IPS-18c (cell line): ENCODE results near the gene SLC6A20.

Source experiments
- H3K4me3 ChIP-seq: 2 replicates; pipeline ENCODE4 v1.7.0; 2013; ENCODE audit warnings: low read depth, mild to moderate bottlenecking, low read length, moderate library complexity; ENCODE audit not compliant: insufficient read depth
- H3K9me3 ChIP-seq: one replicate; pipeline ENCODE4 v1.6.1; 2013; ENCODE audit warnings: mild to moderate bottlenecking, low read length, moderate library complexity; ENCODE audit not compliant: control insufficient read depth, insufficient read depth

Gene SLC6A20

GRCh38 chr3:45795882-45796765 lies at the start of gene SLC6A20:
Gene SLC6A20 (minus strand): TSS chr3:45796536. CDS start chr3:45796419, 117 bp downstream.
- H3K4me3 ChIP-seq, result peak within 1 kb of the TSS; percentile 71
- no peaks in the 10 kb centered on the region for H3K9me3 ChIP-seq

- no peak overlapping the region for H3K4me3 ChIP-seq
- no peaks in the 10 kb centered on the region for H3K9me3 ChIP-seq
These were observed 48.3 kb upstream of the SLC6A20 start for GRCh38 chr3:45844616-45845015.

GRCh38 chr3:45842851-45843625 lies 46.7 kb upstream of the SLC6A20 start:
- H3K4me3 ChIP-seq, result no peak overlapping the region
- H3K9me3 ChIP-seq, result no peaks in the 10 kb centered on the region

- H3K9me3 ChIP-seq, result no peaks in the 10 kb centered on the region
- H3K4me3 ChIP-seq, result peak within 1 kb of the TSS; percentile 88
These were observed 45.6 kb upstream of the SLC6A20 start, which contains the start of gene LZTFL1 for GRCh38 chr3:45841757-45842491. Gene LZTFL1 (minus strand): TSS chr3:45842119. CDS start chr3:45841991, 128 bp downstream.

GRCh38 chr3:45841420-45841756 lies 45.1 kb upstream of the SLC6A20 start:
- H3K4me3 ChIP-seq, result peak overlapping the region; percentile 88

GRCh38 chr3:45838466-45838865 lies 42.1 kb upstream of the SLC6A20 start:
- no peak overlapping the region for H3K4me3 ChIP-seq
- H3K9me3 ChIP-seq, result no peaks in the 10 kb centered on the region

More at GRCh38 chr3:45841420-45841756, 45.1 kb upstream of the SLC6A20 start:
- no peaks in the 10 kb centered on the region for H3K9me3 ChIP-seq

GRCh38 chr3:45832699-45833098 lies 36.4 kb upstream of the SLC6A20 start:
- no peak overlapping the region for H3K4me3 ChIP-seq
- no peaks in the 10 kb centered on the region for H3K9me3 ChIP-seq

GRCh38 chr3:45830121-45830520 lies 33.8 kb upstream of the SLC6A20 start:
- H3K9me3 ChIP-seq, result no peaks in the 10 kb centered on the region

GRCh38 chr3:45826908-45827307 lies 30.6 kb upstream of the SLC6A20 start:
- H3K4me3 ChIP-seq, result no peak overlapping the region
- H3K9me3 ChIP-seq, result no peaks in the 10 kb centered on the region

More at GRCh38 chr3:45830121-45830520, 33.8 kb upstream of the SLC6A20 start:
- no peak overlapping the region for H3K4me3 ChIP-seq

GRCh38 chr3:45826321-45826720 lies 30.0 kb upstream of the SLC6A20 start:
- H3K9me3 ChIP-seq, result no peaks in the 10 kb centered on the region
- no peak overlapping the region for H3K4me3 ChIP-seq

- Histone ChIP-seq H3K9me3 (no peaks in the 10 kb centered on the region), H3K4me3 (no peak overlapping the region)
These were observed 24.8 kb upstream of the SLC6A20 start for GRCh38 chr3:45821127-45821526.

GRCh38 chr3:45819543-45819942 lies 23.2 kb upstream of the SLC6A20 start:
- Histone ChIP-seq H3K9me3 (no peaks in the 10 kb centered on the region), H3K4me3 (no peak overlapping the region)

GRCh38 chr3:45817831-45818522 lies 21.6 kb upstream of the SLC6A20 start:
- H3K9me3 ChIP-seq, result no peaks in the 10 kb centered on the region
- H3K4me3 ChIP-seq, result no peak overlapping the region; the same call in 1 of the 2 replicates

- no peak overlapping the region for H3K4me3 ChIP-seq
- H3K9me3 ChIP-seq, result no peaks in the 10 kb centered on the region
These were observed 20.2 kb upstream of the SLC6A20 start for GRCh38 chr3:45816544-45816943.

GRCh38 chr3:45814322-45814721 lies 18.0 kb upstream of the SLC6A20 start:
- Histone ChIP-seq H3K4me3 (no peak overlapping the region), H3K9me3 (no peaks in the 10 kb centered on the region)

- Histone ChIP-seq H3K4me3 (no peak overlapping the region), H3K9me3 (no peaks in the 10 kb centered on the region)
These were observed 11.6 kb upstream of the SLC6A20 start for GRCh38 chr3:45807681-45808540.
